Fibroblast of lung (primary cell): ENCODE results near the gene PLXNA4. TPM values are rescaled to one million over a fixed set of nuclear protein-coding genes. Genes with fewer than 3 reads are reported as not detected.

Source experiments
- DNase-seq, 2 donors: peaks; one replicate each; pipeline versions ENCODE4 v3.0.0 to v3.0.0-alpha.2; 2010; ENCODE audit warnings: low read depth in 2 of 2
- H2AFZ ChIP-seq: 2 replicates; pipeline ENCODE4 v1.5.1; 2012; ENCODE audit warnings: low read length, control low read depth, inconsistent platforms
- H3K27ac ChIP-seq: 2 replicates; pipeline ENCODE4 v1.5.1; 2011; ENCODE audit warnings: low read length, control low read depth; ENCODE audit not compliant: insufficient read depth
- H3K27me3 ChIP-seq: 2 replicates; pipeline ENCODE4 v1.5.1; 2011; ENCODE audit warnings: mild to moderate bottlenecking, low read length; ENCODE audit not compliant: control insufficient read depth, insufficient read depth
- H3K36me3 ChIP-seq: 2 replicates; pipeline ENCODE4 v1.5.1; 2011; ENCODE audit warnings: low read length; ENCODE audit not compliant: control insufficient read depth, insufficient read depth
- H3K4me1 ChIP-seq: 2 replicates; pipeline ENCODE4 v1.5.1; 2011; ENCODE audit warnings: low read length; ENCODE audit not compliant: control insufficient read depth, insufficient read depth; ENCODE audit errors: extremely low read depth
- H3K4me2 ChIP-seq: 2 replicates; pipeline ENCODE4 v1.5.1; 2011; ENCODE audit warnings: low read length, control low read depth; ENCODE audit not compliant: insufficient read depth; ENCODE audit errors: extremely low read depth
- H3K4me3 ChIP-seq, 4 experiments: fragments of 200-600 bp in 1 of 4; sonication (generic) in 1 of 4; replicated peaks in 1 of 4; 2 replicates each; pipeline ENCODE4 v1.5.1; 2011 to 2016; ENCODE audit warnings: low read length in 4 of 4, low read depth in 3 of 4, mild to moderate bottlenecking in 3 of 4, control low read depth in 2 of 4, inconsistent platforms in 1 of 4, mixed read lengths in 1 of 4; ENCODE audit not compliant: insufficient read depth in 1 of 4; ENCODE audit errors: control extremely low read depth in 1 of 4
- H3K79me2 ChIP-seq: 2 replicates; pipeline ENCODE4 v1.5.1; 2012; ENCODE audit warnings: mild to moderate bottlenecking, low read length, inconsistent platforms; ENCODE audit not compliant: control insufficient read depth, insufficient read depth
- H3K9ac ChIP-seq: 2 replicates; pipeline ENCODE4 v1.5.1; 2011; ENCODE audit warnings: mild to moderate bottlenecking, low read length, control low read depth; ENCODE audit not compliant: insufficient read depth
- H3K9me3 ChIP-seq: 2 replicates; pipeline ENCODE4 v1.5.1; 2012; ENCODE audit warnings: low read depth, low read length; ENCODE audit not compliant: control insufficient read depth, insufficient read depth
- H4K20me1 ChIP-seq: 2 replicates; pipeline ENCODE4 v1.5.1; 2011; ENCODE audit warnings: low read length; ENCODE audit not compliant: control insufficient read depth, insufficient read depth; ENCODE audit errors: extremely low read depth
- CTCF ChIP-seq, 2 donors: IDR thresholded peaks in 1 of 2; conservative IDR thresholded peaks in 1 of 2; 1 replicate in 1 of 2; 2 replicates in 1 of 2; pipeline ENCODE4 v1.5.1; 2011 to 2012; ENCODE audit warnings: low read length in 2 of 2, control low read depth in 1 of 2, inconsistent platforms in 1 of 2, low read depth in 1 of 2, mild to moderate bottlenecking in 1 of 2
- EZH2 ChIP-seq: IDR thresholded peaks from 2 replicates; pipeline ENCODE4 v1.5.1; 2012; ENCODE audit warnings: low read length, control low read depth, mild to moderate bottlenecking; ENCODE audit errors: missing control alignments
- polyA plus RNA-seq, 2 donors: library from polyadenylated mRNA; depleted of rRNA in 1 of 2; stranded (reverse) in 1 of 2; unstranded in 1 of 2; fragments of >200 nt; gene quantifications; 2 replicates each; pipeline ENCODE4 v1.2.1, GENCODE V29; 2011 to 2012; ENCODE audit warnings: missing spikeins in 1 of 2
- total RNA-seq: library from RNA; depleted of rRNA; stranded (reverse); fragments of >200 nt; gene quantifications from 2 replicates; pipeline ENCODE4 v1.2.1, GENCODE V29; 2014

The PLXNA4 gene
- total and polyA plus RNA-seq, 2 donors (not counting 1 experiment from before 2014, with no cell fraction given), result 1.2 to 1.5 TPM

GRCh38 chr7:132202541-132202940 lies 373.7 kb downstream of the PLXNA4 start:
- Histone ChIP-seq H3K79me2 (no peaks in the 10 kb centered on the region), H3K36me3 (no peaks in the 10 kb centered on the region), H2AFZ (no peak overlapping the region), H3K9me3 (no peaks in the 10 kb centered on the region), H4K20me1 (no peaks in the 10 kb centered on the region), H3K9ac (no peak overlapping the region), H3K27ac (no peak overlapping the region), H3K4me3 (no peak overlapping the region), H3K27me3 (no peaks in the 10 kb centered on the region), H3K4me1 (no peaks in the 10 kb centered on the region), H3K4me2 (no peak overlapping the region)
- DNase-seq, result no peak
- TF ChIP-seq CTCF (conservative IDR thresholded peaks at IDR 0.05 in 1 of 2, IDR thresholded peaks at IDR 0.05 in 1 of 2; ENCODE audit: low read depth in 1 of 2, low read length in 2 of 2) (no peak), EZH2 (no peak)

- H2AFZ ChIP-seq, result no peak overlapping the region
- no peaks in the 10 kb centered on the region for H4K20me1 ChIP-seq
- TF ChIP-seq EZH2 (no peak), CTCF (conservative IDR thresholded peaks at IDR 0.05 in 1 of 2, IDR thresholded peaks at IDR 0.05 in 1 of 2; ENCODE audit: low read depth in 1 of 2, low read length in 2 of 2) (no peak)
- H3K4me3 ChIP-seq, result no peak overlapping the region
- H3K36me3 ChIP-seq, result no peaks in the 10 kb centered on the region
- H3K9me3 ChIP-seq, result no peaks in the 10 kb centered on the region
- no peaks in the 10 kb centered on the region for H3K4me1 ChIP-seq
- no peaks in the 10 kb centered on the region for H3K79me2 ChIP-seq
- H3K4me2 ChIP-seq, result no peak overlapping the region
- H3K27me3 ChIP-seq, result no peaks in the 10 kb centered on the region
- DNase-seq, result no peak
- H3K9ac ChIP-seq, result no peak overlapping the region
- no peak overlapping the region for H3K27ac ChIP-seq
Measured at GRCh38 chr7:132200141-132200540, 376.1 kb downstream of the PLXNA4 start.

- Histone ChIP-seq H2AFZ (no peak overlapping the region), H3K27ac (no peak overlapping the region), H3K9ac (no peak overlapping the region), H3K4me1 (no peaks in the 10 kb centered on the region), H3K79me2 (no peaks in the 10 kb centered on the region), H3K27me3 (no peaks in the 10 kb centered on the region), H3K36me3 (no peaks in the 10 kb centered on the region), H3K9me3 (no peaks in the 10 kb centered on the region), H3K4me2 (no peak overlapping the region), H4K20me1 (no peaks in the 10 kb centered on the region), H3K4me3 (no peak overlapping the region)
- TF ChIP-seq EZH2, result no peak
- TF ChIP-seq CTCF (conservative IDR thresholded peaks at IDR 0.05 in 1 of 2, IDR thresholded peaks at IDR 0.05 in 1 of 2; ENCODE audit: low read depth in 1 of 2, low read length in 2 of 2), result no peak
- DNase-seq, result no peak
Measured at GRCh38 chr7:132199626-132200025, 376.6 kb downstream of the PLXNA4 start.
